ENCODE results near the gene DDX10.
"Not testable (repeated sequence)": the region's sequence is repeated elsewhere in the genome, so short reads cannot be mapped to it uniquely, and the experiment has no call there.

Gene DDX10

GRCh38 chr11:108635106-108635505 lies 29.8 kb upstream of the DDX10 start:
- no peaks in the 10 kb centered on the region for H3K9me3 ChIP-seq (ENCODE audit: low read length)
- no peak overlapping the region for H3K27ac ChIP-seq (ENCODE audit: low read depth, low read length)
- H3K4me3 ChIP-seq (ENCODE audit: low read depth in 1 of 2, low read length in 2 of 2) = no peak overlapping the region
- H3K4me1 ChIP-seq (ENCODE audit: insufficient read depth, low read length) = no peaks in the 10 kb centered on the region
- no peaks in the 10 kb centered on the region for H3K36me3 ChIP-seq (ENCODE audit: insufficient read depth, low read length)
- no peaks in the 10 kb centered on the region for H3K27me3 ChIP-seq (ENCODE audit: control insufficient read depth in 1 of 2, insufficient read depth in 2 of 2, low read length in 2 of 2)
- no peak overlapping the region for H3K9ac ChIP-seq (ENCODE audit: low read length)

DNA sequence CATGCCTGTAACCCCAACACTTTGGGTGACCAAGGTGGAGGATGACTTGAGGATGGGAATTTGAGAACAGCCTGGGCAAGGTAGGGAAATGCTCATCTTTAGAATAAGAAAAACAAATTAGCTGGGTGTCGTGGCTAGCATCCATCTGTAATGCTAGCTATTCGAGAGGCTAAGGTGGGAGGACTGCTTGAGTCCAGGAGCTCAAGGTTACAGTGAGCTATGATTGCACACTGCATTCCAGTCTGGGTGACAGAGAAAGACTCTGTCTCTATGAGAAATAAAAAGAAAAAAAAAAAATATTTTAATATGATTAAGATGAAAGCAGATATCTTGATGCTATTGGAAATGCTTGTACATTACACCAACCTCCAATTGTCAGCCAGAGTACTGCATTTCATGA lies 28.6 kb upstream of the DDX10 start:
- no peaks in the 10 kb centered on the region for H3K36me3 ChIP-seq (ENCODE audit: insufficient read depth, low read length)
- H3K9me3 ChIP-seq (ENCODE audit: low read length) = no peaks in the 10 kb centered on the region
- H3K9ac ChIP-seq (ENCODE audit: low read length) = no peak overlapping the region
- no peak overlapping the region for H3K4me3 ChIP-seq (ENCODE audit: low read depth in 1 of 2, low read length in 2 of 2)
- H3K4me1 ChIP-seq (ENCODE audit: insufficient read depth, low read length) = no peaks in the 10 kb centered on the region
- no peaks in the 10 kb centered on the region for H3K27me3 ChIP-seq (ENCODE audit: control insufficient read depth in 1 of 2, insufficient read depth in 2 of 2, low read length in 2 of 2)
- no peak overlapping the region for H3K27ac ChIP-seq (ENCODE audit: low read depth, low read length)

- no peaks in the 10 kb centered on the region for H3K4me1 ChIP-seq (ENCODE audit: insufficient read depth, low read length)
- no peak overlapping the region for H3K4me3 ChIP-seq (ENCODE audit: low read depth in 1 of 2, low read length in 2 of 2)
- H3K9ac ChIP-seq (ENCODE audit: low read length) = no peak overlapping the region
- no peaks in the 10 kb centered on the region for H3K27me3 ChIP-seq (ENCODE audit: control insufficient read depth in 1 of 2, insufficient read depth in 2 of 2, low read length in 2 of 2)
- no peaks in the 10 kb centered on the region for H3K36me3 ChIP-seq (ENCODE audit: insufficient read depth, low read length)
- H3K27ac ChIP-seq (ENCODE audit: low read depth, low read length) = no peak overlapping the region
- no peaks in the 10 kb centered on the region for H3K9me3 ChIP-seq (ENCODE audit: low read length)
Measured at GRCh38 chr11:108639146-108639545, 25.7 kb upstream of the DDX10 start.

DNA sequence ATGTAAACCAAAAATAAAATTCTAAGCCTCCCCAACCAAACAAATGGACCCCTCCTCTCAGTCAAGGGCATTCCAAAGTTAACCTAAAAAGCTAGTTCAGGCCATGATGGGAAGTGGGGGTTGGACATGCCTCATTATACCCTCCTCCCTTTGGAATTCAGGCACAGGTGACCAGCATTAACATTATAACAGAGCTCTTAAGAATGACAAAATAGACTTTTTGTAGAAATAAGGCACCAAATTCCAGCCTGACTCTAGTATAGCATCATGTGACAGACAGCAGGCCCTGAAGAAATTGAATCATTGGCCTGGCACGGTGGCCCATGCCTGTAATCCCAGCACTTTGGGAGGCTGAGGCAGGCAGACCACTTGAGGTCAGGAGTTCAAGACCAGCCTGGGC lies 23.1 kb upstream of the DDX10 start:
- H3K27ac ChIP-seq (ENCODE audit: low read depth, low read length); H3K4me1 ChIP-seq (ENCODE audit: insufficient read depth, low read length); H3K36me3 ChIP-seq (ENCODE audit: insufficient read depth, low read length); H3K4me3 ChIP-seq (ENCODE audit: low read depth in 1 of 2, low read length in 2 of 2); H3K9ac ChIP-seq (ENCODE audit: low read length); H3K27me3 ChIP-seq (ENCODE audit: control insufficient read depth in 1 of 2, insufficient read depth in 2 of 2, low read length in 2 of 2); H3K9me3 ChIP-seq (ENCODE audit: low read length): not testable (repeated sequence)

GRCh38 chr11:108643974-108644373 lies 20.9 kb upstream of the DDX10 start:
- H3K4me3 ChIP-seq (ENCODE audit: low read depth in 1 of 2, low read length in 2 of 2) = no peak overlapping the region
- H3K9me3 ChIP-seq (ENCODE audit: low read length) = no peaks in the 10 kb centered on the region
- H3K27ac ChIP-seq (ENCODE audit: low read depth, low read length) = no peak overlapping the region
- no peaks in the 10 kb centered on the region for H3K27me3 ChIP-seq (ENCODE audit: control insufficient read depth in 1 of 2, insufficient read depth in 2 of 2, low read length in 2 of 2)
- H3K4me1 ChIP-seq (ENCODE audit: insufficient read depth, low read length) = no peaks in the 10 kb centered on the region
- H3K9ac ChIP-seq (ENCODE audit: low read length) = no peak overlapping the region
- H3K36me3 ChIP-seq (ENCODE audit: insufficient read depth, low read length) = no peaks in the 10 kb centered on the region

GRCh38 chr11:108645970-108646369 lies 18.9 kb upstream of the DDX10 start:
- H3K36me3 ChIP-seq (ENCODE audit: insufficient read depth, low read length) = no peaks in the 10 kb centered on the region
- H3K9ac ChIP-seq (ENCODE audit: low read length) = no peak overlapping the region
- H3K4me3 ChIP-seq (ENCODE audit: low read depth in 1 of 2, low read length in 2 of 2) = no peak overlapping the region
- H3K27me3 ChIP-seq (ENCODE audit: control insufficient read depth in 1 of 2, insufficient read depth in 2 of 2, low read length in 2 of 2) = no peaks in the 10 kb centered on the region
- no peaks in the 10 kb centered on the region for H3K9me3 ChIP-seq (ENCODE audit: low read length)
- H3K27ac ChIP-seq (ENCODE audit: low read depth, low read length) = no peak overlapping the region
- no peaks in the 10 kb centered on the region for H3K4me1 ChIP-seq (ENCODE audit: insufficient read depth, low read length)

DNA sequence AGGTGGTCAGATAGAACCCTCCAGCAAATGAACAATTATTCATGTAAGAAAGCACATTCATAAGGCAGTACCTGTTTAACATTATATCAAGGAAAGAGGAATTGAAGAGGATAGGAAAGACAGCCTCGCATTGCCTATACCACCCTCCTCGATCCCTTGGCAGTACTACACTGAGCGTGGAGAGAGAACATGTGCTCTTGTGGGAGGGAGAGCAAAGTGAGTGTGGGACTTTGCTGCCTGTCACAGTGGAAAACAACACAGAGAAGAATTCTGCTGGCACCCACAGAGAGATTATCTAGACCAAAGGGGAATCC lies 17.5 kb upstream of the DDX10 start:
- Histone ChIP-seq H3K36me3 (ENCODE audit: insufficient read depth, low read length) (no peaks in the 10 kb centered on the region), H3K9me3 (ENCODE audit: low read length) (no peaks in the 10 kb centered on the region), H3K27me3 (ENCODE audit: control insufficient read depth in 1 of 2, insufficient read depth in 2 of 2, low read length in 2 of 2) (no peaks in the 10 kb centered on the region), H3K27ac (ENCODE audit: low read depth, low read length) (no peak overlapping the region), H3K4me1 (ENCODE audit: insufficient read depth, low read length) (no peaks in the 10 kb centered on the region), H3K4me3 (ENCODE audit: low read depth in 1 of 2, low read length in 2 of 2) (no peak overlapping the region), H3K9ac (ENCODE audit: low read length) (no peak overlapping the region)

GRCh38 chr11:108647701-108648527 lies 17.0 kb upstream of the DDX10 start:
- Histone ChIP-seq H3K9ac (ENCODE audit: low read length) (no peak overlapping the region), H3K4me3 (ENCODE audit: low read depth in 1 of 2, low read length in 2 of 2) (no peak overlapping the region)

GRCh38 chr11:108648528-108648885 lies 16.4 kb upstream of the DDX10 start:
- Histone ChIP-seq H3K9me3 (ENCODE audit: low read length) (no peaks in the 10 kb centered on the region), H3K4me1 (ENCODE audit: insufficient read depth, low read length) (no peaks in the 10 kb centered on the region), H3K9ac (ENCODE audit: low read length) (no peak overlapping the region), H3K27me3 (ENCODE audit: control insufficient read depth in 1 of 2, insufficient read depth in 2 of 2, low read length in 2 of 2) (no peaks in the 10 kb centered on the region), H3K36me3 (ENCODE audit: insufficient read depth, low read length) (no peaks in the 10 kb centered on the region), H3K4me3 (ENCODE audit: low read depth in 1 of 2, low read length in 2 of 2) (no peak overlapping the region), H3K27ac (ENCODE audit: low read depth, low read length) (no peak overlapping the region)

More at GRCh38 chr11:108647701-108648527, 17.0 kb upstream of the DDX10 start:
- Histone ChIP-seq H3K27ac (ENCODE audit: low read depth, low read length) (no peak overlapping the region), H3K4me1 (ENCODE audit: insufficient read depth, low read length) (no peaks in the 10 kb centered on the region), H3K9me3 (ENCODE audit: low read length) (no peaks in the 10 kb centered on the region), H3K36me3 (ENCODE audit: insufficient read depth, low read length) (no peaks in the 10 kb centered on the region), H3K27me3 (ENCODE audit: control insufficient read depth in 1 of 2, insufficient read depth in 2 of 2, low read length in 2 of 2) (no peaks in the 10 kb centered on the region)

- not testable (repeated sequence) for H3K4me1 ChIP-seq (ENCODE audit: insufficient read depth, low read length); H3K9ac ChIP-seq (ENCODE audit: low read length); H3K9me3 ChIP-seq (ENCODE audit: low read length); H3K36me3 ChIP-seq (ENCODE audit: insufficient read depth, low read length); H3K4me3 ChIP-seq (ENCODE audit: low read depth in 1 of 2, low read length in 2 of 2); H3K27me3 ChIP-seq (ENCODE audit: control insufficient read depth in 1 of 2, insufficient read depth in 2 of 2, low read length in 2 of 2); H3K27ac ChIP-seq (ENCODE audit: low read depth, low read length)
Measured at GRCh38 chr11:108654100-108654499, 10.8 kb upstream of the DDX10 start.

- H3K27ac ChIP-seq (ENCODE audit: low read depth, low read length) = no peak overlapping the region
- H3K9me3 ChIP-seq (ENCODE audit: low read length) = no peaks in the 10 kb centered on the region
- H3K4me3 ChIP-seq (ENCODE audit: low read depth in 1 of 2, low read length in 2 of 2) = no peak overlapping the region
- no peaks in the 10 kb centered on the region for H3K27me3 ChIP-seq (ENCODE audit: control insufficient read depth in 1 of 2, insufficient read depth in 2 of 2, low read length in 2 of 2)
- no peaks in the 10 kb centered on the region for H3K4me1 ChIP-seq (ENCODE audit: insufficient read depth, low read length)
- no peaks in the 10 kb centered on the region for H3K36me3 ChIP-seq (ENCODE audit: insufficient read depth, low read length)
- no peak overlapping the region for H3K9ac ChIP-seq (ENCODE audit: low read length)
Measured at GRCh38 chr11:108654994-108655631, 9.8 kb upstream of the DDX10 start.

- Histone ChIP-seq H3K4me3 (ENCODE audit: low read depth in 1 of 2, low read length in 2 of 2) (no peak overlapping the region), H3K36me3 (ENCODE audit: insufficient read depth, low read length) (peaks cover 3% of the 10 kb centered on the region), H3K9ac (ENCODE audit: low read length) (no peak overlapping the region), H3K27ac (ENCODE audit: low read depth, low read length) (no peak overlapping the region), H3K4me1 (ENCODE audit: insufficient read depth, low read length) (peaks cover 18% of the 10 kb centered on the region), H3K27me3 (ENCODE audit: control insufficient read depth in 1 of 2, insufficient read depth in 2 of 2, low read length in 2 of 2) (no peaks in the 10 kb centered on the region), H3K9me3 (ENCODE audit: low read length) (no peaks in the 10 kb centered on the region)
Measured at GRCh38 chr11:108662700-108663099, 2.2 kb upstream of the DDX10 start.

All from muscle layer of colon (tissue), 2 donors.